Stimulated activated CD4-positive, alpha-beta T cell treated with anti-CD3 and anti-CD28 coated beads, Interleukin-2, amount 100 ng/mL, for 4 hours (primary cell): ENCODE data around the gene MAGEB1.

ENCODE experiments used
- DNase-seq: peaks from one replicate; pipeline ENCODE4 v3.0.0-alpha.2; 2020; ENCODE audit warnings: low read depth

The MAGEB1 gene

GRCh38 chrX:30246769-30247489, at the start of gene MAGEB1:
MAGEB1 (plus strand) TSS chrX:30247146; CDS start chrX:30250494, 3,348 bp downstream.
- no peak for DNase-seq

GRCh38 chrX:30212172-30212571, 34.8 kb upstream of the MAGEB1 start:
- no peak for DNase-seq

GRCh38 chrX:30215357-30215843, 31.5 kb upstream of the MAGEB1 start, which contains the start of gene MAGEB2:
MAGEB2 (plus strand) TSS chrX:30215563; CDS start chrX:30218581, 3,018 bp downstream.
- DNase-seq = no peak

- no peak for DNase-seq
Observed at GRCh38 chrX:30217465-30217864, 29.5 kb upstream of the MAGEB1 start.

GRCh38 chrX:30219372-30219771, 27.6 kb upstream of the MAGEB1 start:
- no peak for DNase-seq

GRCh38 chrX:30220661-30221060, 26.3 kb upstream of the MAGEB1 start:
- no peak for DNase-seq

- DNase-seq = no peak
Observed at GRCh38 chrX:30224536-30224935, 22.4 kb upstream of the MAGEB1 start.

GRCh38 chrX:30228526-30228925, 18.4 kb upstream of the MAGEB1 start:
- no peak for DNase-seq

GRCh38 chrX:30230395-30230794, 16.6 kb upstream of the MAGEB1 start, which contains the start of gene MAGEB3:
MAGEB3 (plus strand) TSS chrX:30230657; CDS start chrX:30235925, 5,268 bp downstream.
- no peak for DNase-seq

- DNase-seq = no peak
Observed at GRCh38 chrX:30241724-30242415, 5.1 kb upstream of the MAGEB1 start, which contains the start of gene MAGEB4. MAGEB4 (plus strand) TSS chrX:30242000; CDS start chrX:30242136, 136 bp downstream.

GRCh38 chrX:30248854-30249253, 1.9 kb downstream of the MAGEB1 start:
- DNase-seq = no peak

- DNase-seq = no peak
Observed at GRCh38 chrX:30253257-30253656, 6.3 kb downstream of the MAGEB1 start.

- no peak for DNase-seq
Observed at GRCh38 chrX:30259927-30260326, 13.0 kb downstream of the MAGEB1 start.

- DNase-seq = no peak
Observed at GRCh38 chrX:30261012-30261411, 14.1 kb downstream of the MAGEB1 start.

- DNase-seq = no peak
Observed at GRCh38 chrX:30262763-30263162, 15.8 kb downstream of the MAGEB1 start.

GRCh38 chrX:30270639-30271038, 23.7 kb downstream of the MAGEB1 start:
- DNase-seq = no peak

- DNase-seq = no peak
Observed at GRCh38 chrX:30275498-30275897, 28.6 kb downstream of the MAGEB1 start.

GRCh38 chrX:30278365-30278764, 31.4 kb downstream of the MAGEB1 start:
- DNase-seq = no peak

- DNase-seq = no peak
Observed at GRCh38 chrX:30280428-30280827, 33.5 kb downstream of the MAGEB1 start.

GRCh38 chrX:30282527-30282926, 35.6 kb downstream of the MAGEB1 start:
- DNase-seq = no peak

GRCh38 chrX:30283456-30284200, 36.7 kb downstream of the MAGEB1 start:
- DNase-seq = no peak
